DND-41 (cell line): Measurements from ENCODE around the gene CLEC4A.
A peak's percentile ranks its signal among the peaks of the same experiment; 100 is the strongest.
"Not testable (repeated sequence)": the region's sequence is repeated elsewhere in the genome, so short reads cannot be mapped to it uniquely, and the experiment has no call there.

ENCODE experiments used
- ATAC-seq: fragments of 200-7000 bp; cut with Tn5 transposase; 3 replicates; pipeline ENCODE4 v1.9.1; 2021; ENCODE audit warnings: low read depth; ENCODE audit not compliant: insufficient read depth
- DNase-seq: peaks from one replicate; pipeline ENCODE4 v3.0.0-alpha.2; 2020
- H2AFZ ChIP-seq: 2 replicates; pipeline ENCODE4 v1.6.0; 2012; ENCODE audit warnings: low read depth, low read length
- H3K27ac ChIP-seq: 2 replicates; pipeline ENCODE4 v1.5.1; 2012; ENCODE audit warnings: low read length, inconsistent platforms
- H3K27me3 ChIP-seq: fragments of 200-600 bp; sonication (generic); 2 replicates; pipeline ENCODE4 v1.6.0; 2012; ENCODE audit warnings: low read length, mild to moderate bottlenecking, inconsistent platforms; ENCODE audit not compliant: insufficient read depth, poor library complexity
- H3K36me3 ChIP-seq: 2 replicates; pipeline ENCODE4 v1.5.1; 2012; ENCODE audit warnings: low read length, inconsistent platforms; ENCODE audit not compliant: insufficient read depth
- H3K4me1 ChIP-seq: 2 replicates; pipeline ENCODE4 v1.5.1; 2012; ENCODE audit warnings: mild to moderate bottlenecking, low read length; ENCODE audit not compliant: insufficient read depth
- H3K4me2 ChIP-seq: 2 replicates; pipeline ENCODE4 v1.6.0; 2012; ENCODE audit warnings: mild to moderate bottlenecking, moderate library complexity, low read length, inconsistent platforms; ENCODE audit not compliant: insufficient read depth
- H3K4me3 ChIP-seq, 2 experiments: fragments of 200-600 bp in 1 of 2; shearing (Covaris generic) in 1 of 2; 2 replicates each; pipeline ENCODE4 v1.5.1; 2012 to 2016; ENCODE audit warnings: inconsistent platforms in 2 of 2, low read length in 2 of 2, mild to moderate bottlenecking in 2 of 2, low read depth in 1 of 2, moderate library complexity in 1 of 2
- H3K79me2 ChIP-seq: 2 replicates; pipeline ENCODE4 v1.6.0; 2012; ENCODE audit warnings: low read length, inconsistent platforms; ENCODE audit not compliant: insufficient read depth
- H3K9ac ChIP-seq: 2 replicates; pipeline ENCODE4 v1.6.0; 2012; ENCODE audit warnings: low read depth, mild to moderate bottlenecking, inconsistent platforms, low read length, moderate library complexity
- H3K9me3 ChIP-seq: 2 replicates; pipeline ENCODE4 v1.5.1; 2012; ENCODE audit warnings: low read length, moderate library complexity, mild to moderate bottlenecking, inconsistent platforms; ENCODE audit not compliant: insufficient read depth, severe bottlenecking
- H4K20me1 ChIP-seq: 2 replicates; pipeline ENCODE4 v1.6.0; 2012; ENCODE audit warnings: low read length; ENCODE audit not compliant: insufficient read depth
- EZH2 ChIP-seq: IDR thresholded peaks from 3 replicates; pipeline ENCODE4 v1.6.1; 2012; ENCODE audit warnings: borderline replicate concordance, low read depth, mild to moderate bottlenecking, moderate library complexity, low read length, inconsistent platforms; ENCODE audit not compliant: severe bottlenecking
- TF ChIP-seq, protein P1 (sequence below): IDR thresholded peaks from 2 replicates; pipeline ENCODE4 v1.5.1; 2012; ENCODE audit warnings: borderline replicate concordance, low read length, moderate library complexity, mild to moderate bottlenecking; ENCODE audit not compliant: poor library complexity, severe bottlenecking; ENCODE audit errors: extremely low read depth

The CLEC4A gene

DNA sequence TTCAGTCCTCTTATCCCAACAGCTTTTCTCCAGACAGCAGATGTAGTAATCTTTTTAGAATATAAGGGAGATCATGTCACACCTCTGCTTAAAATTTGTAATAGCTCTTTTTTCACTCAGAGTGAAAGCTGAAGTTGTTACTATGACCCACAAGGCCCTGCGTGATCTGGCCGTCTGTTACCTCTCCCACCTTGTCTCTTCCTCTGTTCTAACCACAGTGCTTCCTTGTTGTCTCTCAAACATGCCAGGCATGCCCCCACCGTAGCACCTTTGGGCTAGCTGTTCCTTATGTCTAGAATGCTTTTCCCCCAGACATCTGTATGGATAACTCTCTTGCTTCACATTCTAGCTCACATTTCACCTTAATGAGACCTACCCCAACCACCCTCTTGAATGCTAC is 34.8 kb upstream of the CLEC4A start:
- peaks cover 52% of the 10 kb centered on the region for H3K36me3 ChIP-seq
- H3K4me2 ChIP-seq = peak overlapping the region; percentile 24; the same call in 1 of the 2 replicates
- no peaks in the 10 kb centered on the region for H3K27me3 ChIP-seq
- H3K27ac ChIP-seq = no peak overlapping the region
- no peak overlapping the region for H3K9ac ChIP-seq
- peaks cover 31% of the 10 kb centered on the region for H3K4me1 ChIP-seq
- peaks cover 57% of the 10 kb centered on the region for H3K79me2 ChIP-seq
- H2AFZ ChIP-seq = no peak overlapping the region
- H3K4me3 ChIP-seq = no peak overlapping the region
- peak; percentile 76; the same call in 2 of the 3 replicates for ATAC-seq
- TF ChIP-seq EZH2 = no peak
- TF ChIP-seq, protein P1, sequence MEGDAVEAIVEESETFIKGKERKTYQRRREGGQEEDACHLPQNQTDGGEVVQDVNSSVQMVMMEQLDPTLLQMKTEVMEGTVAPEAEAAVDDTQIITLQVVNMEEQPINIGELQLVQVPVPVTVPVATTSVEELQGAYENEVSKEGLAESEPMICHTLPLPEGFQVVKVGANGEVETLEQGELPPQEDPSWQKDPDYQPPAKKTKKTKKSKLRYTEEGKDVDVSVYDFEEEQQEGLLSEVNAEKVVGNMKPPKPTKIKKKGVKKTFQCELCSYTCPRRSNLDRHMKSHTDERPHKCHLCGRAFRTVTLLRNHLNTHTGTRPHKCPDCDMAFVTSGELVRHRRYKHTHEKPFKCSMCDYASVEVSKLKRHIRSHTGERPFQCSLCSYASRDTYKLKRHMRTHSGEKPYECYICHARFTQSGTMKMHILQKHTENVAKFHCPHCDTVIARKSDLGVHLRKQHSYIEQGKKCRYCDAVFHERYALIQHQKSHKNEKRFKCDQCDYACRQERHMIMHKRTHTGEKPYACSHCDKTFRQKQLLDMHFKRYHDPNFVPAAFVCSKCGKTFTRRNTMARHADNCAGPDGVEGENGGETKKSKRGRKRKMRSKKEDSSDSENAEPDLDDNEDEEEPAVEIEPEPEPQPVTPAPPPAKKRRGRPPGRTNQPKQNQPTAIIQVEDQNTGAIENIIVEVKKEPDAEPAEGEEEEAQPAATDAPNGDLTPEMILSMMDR = no peak
- DNase-seq = no peak
- no peaks in the 10 kb centered on the region for H3K9me3 ChIP-seq
- H4K20me1 ChIP-seq = no peaks in the 10 kb centered on the region; the same call in 1 of the 2 replicates

DNA sequence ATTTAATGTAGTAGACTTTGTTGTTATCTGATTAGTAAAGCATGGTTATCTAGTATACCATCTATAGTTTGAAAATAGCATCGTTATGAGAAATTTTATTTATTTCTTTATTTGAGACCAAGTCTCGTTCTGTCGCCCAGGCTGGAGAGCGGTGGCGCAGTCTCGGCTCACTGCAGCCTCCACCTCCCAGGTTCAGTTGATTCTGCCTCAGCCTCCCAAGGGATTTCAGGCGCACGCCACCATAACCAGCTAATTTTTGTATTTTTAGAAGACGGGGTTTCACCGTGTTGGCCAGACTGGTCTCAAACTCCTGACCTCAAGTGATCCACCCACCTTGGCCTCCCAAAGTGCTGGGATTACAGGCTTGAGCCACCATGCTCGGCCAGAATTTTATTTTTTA is 34.1 kb upstream of the CLEC4A start:
- peaks cover 24% of the 10 kb centered on the region for H3K4me1 ChIP-seq
- H2AFZ ChIP-seq, H3K9ac ChIP-seq, H3K27ac ChIP-seq, H3K9me3 ChIP-seq, H3K4me2 ChIP-seq, H4K20me1 ChIP-seq, ATAC-seq, DNase-seq, H3K4me3 ChIP-seq, H3K27me3 ChIP-seq: not testable (repeated sequence)
- H3K79me2 ChIP-seq = peaks cover 50% of the 10 kb centered on the region
- peaks cover 58% of the 10 kb centered on the region for H3K36me3 ChIP-seq

DNA sequence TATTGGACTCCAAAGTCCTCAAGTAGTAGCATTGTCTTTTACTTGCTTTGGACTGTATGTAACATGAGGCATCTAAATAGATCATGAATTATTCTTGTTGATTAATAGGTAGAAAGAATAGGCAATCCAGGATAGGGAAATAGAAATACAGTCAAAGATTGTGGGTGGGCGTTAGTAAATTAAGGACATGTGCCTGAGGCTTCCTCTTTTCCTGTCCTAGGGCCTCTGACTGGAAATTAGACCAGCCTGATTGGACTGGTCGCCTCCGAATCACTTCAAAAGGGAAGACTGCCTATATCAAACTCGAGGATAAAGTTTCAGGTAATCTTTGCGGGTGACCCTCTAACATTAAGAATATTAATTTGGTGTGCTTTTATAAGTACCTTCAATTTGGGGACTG is 33.7 kb upstream of the CLEC4A start:
- Histone ChIP-seq H3K4me2 (no peak overlapping the region), H3K27me3 (no peaks in the 10 kb centered on the region), H3K9ac (no peak overlapping the region), H3K4me1 (peaks cover 20% of the 10 kb centered on the region), H3K9me3 (no peaks in the 10 kb centered on the region), H3K36me3 (peaks cover 62% of the 10 kb centered on the region), H2AFZ (no peak overlapping the region), H3K79me2 (peaks cover 46% of the 10 kb centered on the region), H3K27ac (no peak overlapping the region), H3K4me3 (no peak overlapping the region), H4K20me1 (no peaks in the 10 kb centered on the region; the same call in 1 of the 2 replicates)
- TF ChIP-seq, protein P1 = no peak
- no peak for TF ChIP-seq EZH2
- ATAC-seq = no peak
- no peak for DNase-seq

DNA sequence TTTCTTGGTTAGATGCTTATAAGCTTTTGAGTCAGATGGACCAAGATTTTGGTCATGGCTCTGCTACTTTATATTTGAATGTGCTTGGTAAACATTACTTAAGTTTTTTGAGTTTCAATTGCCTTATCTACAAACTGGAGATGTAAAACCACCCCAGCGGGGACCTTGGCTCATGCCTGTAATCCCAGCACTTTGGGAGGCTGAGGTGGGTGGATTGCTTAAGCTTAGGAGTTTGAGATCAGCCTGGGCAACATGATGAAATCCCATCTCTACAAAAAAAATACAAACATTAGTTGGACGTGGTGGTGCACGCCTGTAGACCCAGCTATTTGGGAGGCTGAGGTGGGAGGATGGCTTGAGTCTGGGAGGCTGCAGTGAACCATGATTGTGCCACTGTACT is 30.1 kb upstream of the CLEC4A start:
- Histone ChIP-seq H3K9me3 (no peaks in the 10 kb centered on the region), H3K36me3 (peaks cover 91% of the 10 kb centered on the region), H3K4me3 (no peak overlapping the region), H3K27me3 (no peaks in the 10 kb centered on the region), H2AFZ (no peak overlapping the region), H3K79me2 (peaks cover 12% of the 10 kb centered on the region), H3K9ac (no peak overlapping the region), H4K20me1 (no peaks in the 10 kb centered on the region), H3K4me1 (peaks cover 1% of the 10 kb centered on the region; the same call in 1 of the 2 replicates), H3K4me2 (no peak overlapping the region), H3K27ac (no peak overlapping the region)
- ATAC-seq (no peak), DNase-seq (no peak)
- no peak for TF ChIP-seq EZH2
- TF ChIP-seq, protein P1 = no peak
